Fibroblast of gingiva (primary cell): ENCODE measurements around the gene EIF1.
"Not testable (repeated sequence)": the region's sequence is repeated elsewhere in the genome, so short reads cannot be mapped to it uniquely, and the experiment has no call there.

Experiments used
- DNase-seq: peaks from one replicate; pipeline ENCODE4 v3.0.0-alpha.2; 2011; ENCODE audit warnings: low read depth

The EIF1 gene

DNA sequence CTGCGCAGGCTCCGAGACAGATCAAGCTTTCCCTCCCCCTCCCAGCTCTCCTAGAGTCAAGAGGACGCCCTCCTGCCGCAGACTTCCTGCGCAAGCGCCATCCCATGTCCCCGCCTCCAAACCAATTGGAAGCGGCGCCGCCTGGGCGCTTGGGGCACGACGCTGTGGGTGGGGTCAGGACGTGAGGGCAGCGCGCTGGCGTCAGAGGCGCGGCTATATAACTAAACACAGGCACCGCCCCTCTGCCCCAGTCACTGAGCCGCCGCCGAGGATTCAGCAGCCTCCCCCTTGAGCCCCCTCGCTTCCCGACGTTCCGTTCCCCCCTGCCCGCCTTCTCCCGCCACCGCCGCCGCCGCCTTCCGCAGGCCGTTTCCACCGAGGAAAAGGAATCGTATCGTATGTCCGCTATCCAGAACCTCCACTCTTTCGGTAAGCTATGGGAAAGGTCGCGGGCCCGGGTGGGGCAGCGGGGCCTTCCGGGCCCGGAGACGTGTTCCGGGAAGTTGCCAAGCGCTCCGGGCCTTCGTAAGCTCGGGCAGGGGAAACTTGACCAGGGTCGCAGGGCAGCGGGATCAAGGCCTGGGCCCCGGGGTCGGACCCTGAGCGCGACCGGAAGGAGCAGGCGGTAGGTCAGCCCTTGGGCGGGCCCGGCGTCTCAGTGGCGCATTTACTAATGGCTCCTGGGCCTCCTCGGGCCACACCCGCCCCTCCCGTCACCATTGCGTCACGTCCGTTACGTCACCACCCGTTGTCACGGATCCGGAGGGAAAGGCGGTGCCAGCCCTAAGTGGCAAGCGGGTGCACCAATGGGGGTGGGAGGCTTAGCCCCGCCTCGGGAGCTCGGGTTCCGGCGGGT lies at the start of gene EIF1:
Gene EIF1, plus strand, starts transcription at position 245 of the 856 bp plus-strand sequence. Its CDS starts 154 bp downstream, at position 399.
- DNase-seq = peak; percentile 100

DNA sequence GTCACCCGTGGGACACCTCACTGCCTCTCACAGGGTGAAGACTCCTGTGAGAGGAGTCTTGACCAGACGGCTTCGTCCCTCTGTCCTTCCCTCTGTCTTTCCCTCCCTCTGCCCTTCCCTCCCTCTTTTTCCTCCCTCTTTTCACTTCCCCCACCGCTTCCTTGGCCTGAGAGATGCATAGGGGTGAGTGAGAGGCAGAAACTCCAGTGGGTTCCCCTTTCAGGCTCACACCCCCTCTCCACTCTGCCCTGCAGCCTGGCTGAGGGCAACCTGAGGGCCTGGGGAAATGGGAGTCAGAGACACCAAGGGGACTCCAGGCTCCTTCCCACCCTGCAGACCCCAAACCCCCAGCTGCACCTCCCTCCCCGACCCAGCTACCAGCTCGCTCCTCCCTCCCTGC lies 49.7 kb upstream of the EIF1 start:
- DNase-seq = no peak

DNA sequence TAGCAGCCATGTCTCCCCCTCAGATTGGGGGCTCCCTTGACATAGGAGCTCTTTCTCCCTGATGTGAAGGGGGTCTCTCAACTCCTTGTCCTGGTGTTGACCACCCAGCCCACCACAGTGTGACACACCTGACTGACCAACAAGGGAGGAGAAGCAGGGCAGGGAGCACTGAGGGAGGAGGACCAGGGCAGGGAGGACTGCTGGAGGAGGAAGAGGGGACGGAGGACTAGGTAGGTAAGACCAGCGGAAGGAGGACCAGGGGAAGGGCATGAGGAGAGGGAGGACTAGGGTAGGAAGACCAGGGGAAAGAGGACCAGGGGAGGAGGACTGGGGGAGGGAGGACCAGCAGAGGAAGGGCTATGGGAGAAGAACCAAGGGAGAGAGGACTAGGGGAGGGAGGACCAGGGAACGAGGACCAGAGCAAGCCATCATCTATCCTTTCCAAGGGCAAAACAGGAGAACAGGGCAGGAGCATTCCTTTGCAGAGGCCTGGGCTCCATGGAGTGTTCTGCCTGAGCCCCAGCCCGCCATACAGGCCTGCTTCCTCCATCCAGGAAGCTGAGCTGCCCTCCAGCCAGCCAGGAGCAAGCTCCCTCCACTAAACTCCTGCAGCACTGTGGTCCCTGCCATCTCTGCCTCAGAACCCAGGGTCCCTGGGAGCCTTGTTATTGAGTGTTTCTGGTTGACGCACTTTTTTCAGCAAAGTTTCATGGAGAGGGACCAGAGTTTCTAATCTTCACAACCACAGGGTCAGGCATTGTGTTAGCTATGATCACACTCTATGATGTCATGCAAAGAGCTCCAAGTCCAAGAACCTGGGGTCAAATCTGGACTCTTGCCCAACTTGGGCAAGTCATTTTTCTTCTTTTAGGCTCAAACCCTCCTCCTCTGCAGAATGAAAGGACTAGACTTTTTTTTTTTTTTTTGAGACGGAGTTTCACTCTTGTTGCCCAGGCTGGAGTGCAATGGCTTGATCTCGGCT lies 48.9 kb upstream of the EIF1 start:
- no peak for DNase-seq

DNA sequence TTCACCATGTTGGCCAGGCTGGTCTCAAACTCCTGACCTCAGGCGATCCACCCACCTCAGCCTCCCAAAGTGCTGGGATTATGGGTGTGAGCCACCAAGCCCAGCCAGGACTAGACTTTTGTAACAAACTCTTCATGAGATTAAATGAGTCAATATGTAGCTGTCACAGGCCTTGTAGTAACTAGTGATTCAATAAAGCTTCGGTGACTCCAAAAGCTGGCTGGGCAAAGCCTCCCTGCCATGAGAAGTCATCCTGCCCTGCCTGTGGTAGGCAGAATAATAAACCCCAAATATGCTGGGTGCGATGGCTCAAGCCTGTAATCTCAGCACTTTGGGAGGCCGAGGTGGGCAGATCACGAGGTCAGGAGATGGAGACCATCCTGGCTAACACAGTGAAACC lies 48.1 kb upstream of the EIF1 start:
- not testable (repeated sequence) for DNase-seq

DNA sequence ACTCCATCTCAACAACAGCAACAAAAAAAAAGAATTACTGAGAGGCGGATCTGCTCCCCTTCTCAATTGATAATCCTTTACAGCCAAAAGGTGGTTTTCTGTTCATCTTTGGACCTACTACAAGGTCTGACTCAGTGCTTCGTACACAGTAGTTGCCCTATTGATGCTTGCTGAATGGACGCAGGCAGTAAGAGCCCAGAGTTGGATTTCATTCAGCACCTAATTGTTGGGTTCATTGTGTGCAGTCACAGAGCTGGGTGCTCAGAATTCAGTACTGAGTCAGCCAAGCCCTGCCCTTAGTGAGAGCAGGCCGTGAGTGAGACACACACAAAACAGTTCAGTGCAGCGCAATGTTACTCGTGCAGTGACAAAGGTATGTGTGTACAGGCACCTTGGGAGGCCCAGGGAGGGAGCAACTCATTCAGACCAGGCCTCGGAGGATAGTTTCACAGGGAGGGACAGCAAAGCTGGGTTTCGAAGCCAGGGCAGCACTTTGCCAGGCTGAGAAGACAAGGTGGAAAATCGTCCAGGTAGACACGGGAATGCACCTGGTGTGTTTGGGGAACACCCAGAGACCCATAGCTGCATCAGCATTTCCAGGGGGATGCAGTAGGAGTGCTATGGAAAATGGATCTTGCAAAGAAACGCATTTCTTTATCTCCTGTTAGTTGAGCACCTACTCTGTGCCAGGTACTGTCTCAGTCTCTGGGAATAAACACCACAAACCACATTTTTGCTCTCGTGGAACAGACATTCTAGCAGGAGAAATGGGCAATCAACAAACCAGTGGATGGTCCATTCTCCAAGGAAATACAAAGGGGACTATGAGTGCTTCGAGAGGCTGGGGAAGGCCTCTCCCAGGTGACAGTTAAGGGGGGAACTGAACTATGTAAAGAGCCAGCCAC lies 46.2 kb upstream of the EIF1 start:
- DNase-seq = no peak

DNA sequence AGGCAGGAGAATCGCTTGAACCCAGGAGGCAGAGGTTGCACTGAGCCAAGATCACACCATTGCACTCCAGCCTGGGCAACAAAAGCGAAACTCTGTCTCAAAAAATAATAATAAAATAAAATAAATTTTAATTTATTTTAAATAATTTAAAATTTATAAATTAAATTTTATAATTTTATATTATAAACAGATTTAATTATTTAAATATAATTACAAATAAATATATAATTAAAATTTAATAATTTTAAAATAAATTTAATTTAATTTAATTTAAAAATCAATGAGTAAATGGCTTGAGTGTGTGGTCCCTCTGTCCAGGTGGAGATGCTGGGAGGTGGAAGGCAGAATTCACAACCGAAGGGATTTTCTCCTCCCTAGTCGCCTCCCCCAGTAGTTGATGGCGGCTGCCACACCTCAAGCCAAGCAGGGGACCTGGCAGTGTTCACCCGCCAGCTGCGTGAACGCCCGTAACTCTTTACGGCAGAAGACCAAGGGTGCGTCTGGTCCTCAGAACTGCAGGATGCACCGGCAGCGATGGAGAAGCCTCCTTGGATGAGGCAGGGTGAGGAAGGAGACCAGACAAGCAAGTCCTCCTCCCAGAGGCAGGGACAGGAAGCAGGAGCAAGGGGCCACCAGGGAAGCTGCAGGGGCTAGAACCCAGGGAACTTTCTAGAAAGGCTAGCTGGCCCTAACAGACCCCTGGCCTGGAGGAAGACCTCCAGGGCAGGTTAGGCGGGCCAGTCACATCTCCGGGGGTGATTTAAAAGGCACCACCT lies 41.5 kb upstream of the EIF1 start:
- DNase-seq = no peak

DNA sequence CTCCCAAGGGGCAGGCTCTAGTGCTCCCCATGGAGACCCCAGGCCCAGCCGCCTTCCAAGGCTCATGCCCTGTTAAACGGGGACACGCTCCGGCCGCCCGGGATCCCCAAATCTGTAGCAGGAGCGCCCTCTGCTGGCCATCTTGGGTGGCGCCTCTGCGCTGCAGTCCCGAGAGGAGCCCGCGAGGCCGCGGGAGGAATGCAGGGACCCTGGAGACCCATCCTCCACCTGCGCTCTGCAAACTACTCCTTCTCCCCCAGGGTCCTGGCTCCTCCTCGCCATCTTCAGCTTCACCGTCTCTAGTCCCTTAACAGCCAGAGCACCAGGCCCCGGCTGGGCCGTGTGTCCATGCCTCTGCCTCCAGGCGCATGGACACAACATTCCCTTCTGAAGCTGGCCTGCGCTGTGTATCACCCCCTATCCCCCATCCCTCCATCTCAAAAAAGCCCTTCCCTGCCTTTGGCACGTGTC lies 40.7 kb upstream of the EIF1 start:
- peak; percentile 43 for DNase-seq

DNA sequence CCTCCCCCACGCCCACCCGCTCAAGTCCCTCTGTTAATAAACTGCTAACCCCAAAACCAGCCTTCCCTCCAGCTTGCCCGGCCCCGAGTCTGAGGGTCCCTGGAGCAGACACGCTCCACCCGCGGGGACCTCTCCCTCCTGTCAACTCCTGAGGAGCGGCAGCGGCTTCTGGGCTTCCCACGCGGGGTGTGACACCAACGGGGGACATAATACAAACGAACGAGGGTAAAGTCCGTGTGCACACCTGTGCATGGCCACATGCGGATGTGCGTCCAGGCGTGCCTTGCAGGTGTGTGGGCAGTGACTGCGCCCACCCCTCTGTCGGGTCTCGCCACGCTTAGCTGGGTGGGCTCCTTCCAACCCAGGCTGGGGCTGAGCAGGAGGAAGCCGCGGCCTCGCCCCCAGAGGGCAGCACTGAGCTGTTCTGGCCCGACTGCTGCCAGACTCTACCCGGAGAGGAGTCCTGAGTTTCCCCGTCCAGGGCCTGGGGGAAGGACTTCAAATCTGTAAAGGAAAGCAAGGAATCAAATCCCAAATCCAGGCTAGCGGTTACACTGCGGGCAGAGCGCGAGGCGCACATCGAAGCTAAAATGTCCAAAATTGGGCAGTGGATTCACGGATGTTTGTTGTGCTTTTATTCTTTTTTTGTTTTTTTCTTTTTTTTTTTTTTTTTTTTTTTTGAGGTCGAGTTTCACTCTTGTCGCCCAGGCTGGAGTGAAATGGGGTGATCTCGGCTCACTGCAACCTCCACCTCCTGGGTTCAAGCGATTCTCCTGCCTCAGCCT lies 40.1 kb upstream of the EIF1 start:
- DNase-seq = peak; percentile 78

DNA sequence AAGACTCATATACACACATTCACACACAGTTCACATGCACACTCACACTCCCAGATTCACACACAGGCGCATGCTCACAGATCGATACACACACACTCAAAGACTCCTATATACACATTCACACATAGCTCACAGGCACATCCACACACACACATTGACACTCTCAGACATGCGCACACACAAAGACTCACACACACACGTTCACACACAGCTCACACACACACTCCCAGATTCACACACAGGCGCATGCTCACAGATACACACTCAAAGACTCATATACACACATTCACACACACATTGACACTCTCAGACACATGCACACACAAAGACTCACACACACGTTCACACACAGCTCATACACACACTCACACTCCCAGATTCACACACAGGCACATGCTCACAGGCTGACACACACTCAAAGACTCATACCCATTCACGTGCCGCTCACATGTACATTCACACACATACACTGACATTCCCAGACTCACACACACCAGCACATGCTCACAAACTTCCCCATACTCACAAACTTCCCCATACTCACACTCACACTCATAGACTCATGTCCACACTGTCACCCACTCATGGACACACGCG lies 38.7 kb upstream of the EIF1 start:
- DNase-seq = no peak

DNA sequence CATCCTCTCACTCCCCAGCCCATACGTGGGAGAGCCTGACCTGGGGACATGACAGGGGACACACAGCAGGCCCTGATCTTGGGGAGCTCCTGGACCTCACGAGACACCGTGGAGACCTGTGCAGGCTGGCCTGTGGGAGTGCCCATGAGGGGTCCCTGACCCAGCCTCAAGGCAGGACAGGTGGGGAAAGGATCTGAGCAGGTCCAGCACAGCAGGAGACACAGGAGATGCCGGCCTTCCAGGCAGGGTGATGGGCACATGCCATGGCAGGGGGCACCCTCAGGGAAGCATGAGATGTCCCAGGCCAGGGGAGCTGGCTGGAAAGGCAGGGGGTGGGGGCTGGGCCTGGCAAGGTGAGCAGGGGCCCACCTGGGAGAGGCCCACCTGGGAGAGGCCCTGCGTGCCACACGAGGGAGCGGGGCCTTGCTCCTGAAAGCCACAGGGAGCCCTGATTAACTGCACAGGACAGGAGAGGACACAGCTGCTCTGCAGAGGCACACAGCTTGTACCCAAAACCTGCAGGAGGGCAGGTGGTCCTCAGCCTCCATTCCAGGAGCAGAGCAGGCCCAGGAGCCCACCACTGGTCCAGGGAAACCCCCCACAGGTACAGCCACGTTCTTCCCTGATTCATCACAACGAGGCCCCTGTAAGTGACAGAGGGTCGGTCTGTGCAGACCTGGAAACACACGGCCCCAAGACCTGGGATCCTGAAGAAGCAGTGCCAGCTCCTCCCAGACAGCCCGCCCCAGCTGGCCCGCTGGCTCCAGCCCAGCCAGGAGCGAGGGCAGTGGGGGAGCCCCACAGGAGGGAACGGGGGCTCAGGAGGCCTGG lies 37.7 kb upstream of the EIF1 start:
- no peak for DNase-seq

DNA sequence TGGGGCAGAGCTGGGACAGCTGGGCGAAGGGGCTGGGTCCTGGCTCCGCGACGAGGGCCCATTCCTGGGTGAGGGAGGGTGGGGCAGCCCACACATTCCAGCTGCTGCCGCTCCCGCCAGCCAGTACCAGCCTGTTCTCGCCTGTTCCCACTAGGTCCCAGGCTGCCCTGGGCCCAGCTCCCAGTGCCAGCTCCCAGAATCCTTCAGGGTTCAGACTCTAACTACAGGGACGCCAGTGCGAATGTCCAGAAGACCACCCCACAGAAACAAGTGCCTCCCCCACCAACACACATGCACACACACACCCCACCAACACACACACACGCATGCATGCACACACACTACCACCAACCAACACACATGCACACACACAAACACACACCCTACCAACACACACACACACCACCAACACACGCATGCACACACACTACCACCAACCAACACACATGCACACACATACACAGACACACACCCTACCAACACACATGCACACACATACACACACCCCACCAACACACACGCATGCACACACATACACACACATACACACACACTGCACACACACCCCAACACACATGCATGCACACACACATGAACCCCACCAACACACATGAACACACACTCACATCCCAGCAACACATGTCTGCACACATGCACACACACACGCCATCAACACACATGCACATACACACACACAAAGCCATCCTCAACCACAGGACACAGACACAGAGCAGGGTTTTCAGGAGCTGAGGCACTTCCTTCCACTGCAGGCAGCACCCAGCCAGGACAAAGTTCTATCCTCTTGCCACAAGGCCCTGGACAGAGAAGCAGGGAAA lies 36.8 kb upstream of the EIF1 start:
- no peak for DNase-seq

DNA sequence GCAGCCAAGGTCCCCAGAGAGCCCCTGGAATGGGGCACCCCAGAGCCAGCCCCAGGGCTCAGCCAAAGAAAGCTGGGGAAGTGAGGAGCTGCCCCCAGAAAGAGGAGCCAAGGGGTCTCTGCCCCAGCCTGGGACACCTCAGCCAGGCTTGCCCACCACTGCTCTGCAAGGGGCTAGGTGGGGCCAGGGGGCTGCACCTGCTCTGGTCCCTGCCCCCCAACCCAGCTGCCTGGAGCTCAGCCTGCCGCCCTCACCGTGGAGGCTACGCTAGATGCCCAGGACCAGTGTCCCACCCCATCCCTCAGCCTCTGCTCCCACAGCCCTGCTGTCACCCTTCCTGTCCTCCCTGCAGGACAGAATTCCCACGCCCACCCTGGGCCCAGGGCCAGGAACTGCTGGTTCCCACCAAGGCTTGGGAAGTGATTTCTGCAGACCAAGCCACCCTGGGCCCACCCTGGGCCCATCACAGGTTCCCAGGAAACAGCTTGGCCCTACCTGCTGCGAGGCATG lies 36.2 kb upstream of the EIF1 start:
- DNase-seq = no peak

DNA sequence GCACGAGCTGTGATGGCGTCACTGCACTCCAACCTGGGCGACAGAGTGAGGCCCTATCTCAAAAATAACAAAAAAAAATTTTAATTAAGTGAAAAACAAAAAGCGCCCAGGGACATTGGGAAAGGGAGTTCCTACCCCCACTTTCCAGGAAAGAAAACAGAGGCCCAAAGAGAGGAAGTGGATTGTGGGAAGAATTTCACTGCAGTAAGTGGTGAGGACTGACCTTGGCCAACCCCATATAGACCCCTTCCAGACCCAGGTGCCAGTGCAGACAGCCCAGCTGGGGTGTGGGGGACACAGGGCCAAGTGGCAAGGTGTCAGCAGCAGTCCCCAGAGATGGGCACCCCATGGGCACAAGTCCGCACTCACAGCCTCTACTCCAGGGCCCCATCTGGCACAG lies 35.3 kb upstream of the EIF1 start:
- no peak for DNase-seq

DNA sequence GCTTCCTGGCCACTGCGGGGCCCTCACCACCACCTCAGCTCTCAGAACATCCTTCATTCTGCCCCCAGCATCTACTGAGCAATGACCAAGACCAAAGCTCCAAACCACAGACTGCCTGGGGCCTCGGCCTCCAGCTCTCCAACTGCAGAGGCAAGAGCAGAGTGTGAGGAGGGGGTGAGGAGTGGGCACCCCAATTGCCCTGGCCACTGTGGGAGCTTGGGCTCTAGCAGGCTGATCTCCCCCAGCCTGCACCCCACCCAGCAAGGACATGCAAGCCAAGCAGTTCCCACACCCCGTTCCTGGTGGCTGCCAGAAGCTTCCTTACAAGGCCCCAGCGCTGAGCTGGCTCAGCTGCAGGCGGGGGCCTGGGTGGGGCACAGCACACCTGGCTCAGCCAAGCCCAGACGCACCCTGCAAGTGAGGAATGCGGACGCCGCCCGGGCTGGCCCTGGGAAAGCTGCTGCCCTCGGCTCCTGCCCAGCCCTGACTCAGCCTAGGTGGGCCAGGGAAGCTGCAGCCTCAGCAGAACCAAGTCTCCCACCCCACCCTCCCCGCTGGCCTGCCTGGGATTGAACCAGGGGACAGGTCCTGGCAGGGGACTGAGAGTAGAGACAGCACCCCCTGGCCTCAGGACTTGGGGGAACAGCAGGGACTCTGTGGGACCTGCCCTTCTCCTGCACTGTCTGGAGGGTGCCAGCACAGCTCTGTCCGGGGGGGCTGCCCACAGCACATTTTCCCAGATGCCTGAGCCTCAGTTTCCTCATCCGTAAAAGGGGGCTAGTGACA lies 34.6 kb upstream of the EIF1 start:
- no peak for DNase-seq

DNA sequence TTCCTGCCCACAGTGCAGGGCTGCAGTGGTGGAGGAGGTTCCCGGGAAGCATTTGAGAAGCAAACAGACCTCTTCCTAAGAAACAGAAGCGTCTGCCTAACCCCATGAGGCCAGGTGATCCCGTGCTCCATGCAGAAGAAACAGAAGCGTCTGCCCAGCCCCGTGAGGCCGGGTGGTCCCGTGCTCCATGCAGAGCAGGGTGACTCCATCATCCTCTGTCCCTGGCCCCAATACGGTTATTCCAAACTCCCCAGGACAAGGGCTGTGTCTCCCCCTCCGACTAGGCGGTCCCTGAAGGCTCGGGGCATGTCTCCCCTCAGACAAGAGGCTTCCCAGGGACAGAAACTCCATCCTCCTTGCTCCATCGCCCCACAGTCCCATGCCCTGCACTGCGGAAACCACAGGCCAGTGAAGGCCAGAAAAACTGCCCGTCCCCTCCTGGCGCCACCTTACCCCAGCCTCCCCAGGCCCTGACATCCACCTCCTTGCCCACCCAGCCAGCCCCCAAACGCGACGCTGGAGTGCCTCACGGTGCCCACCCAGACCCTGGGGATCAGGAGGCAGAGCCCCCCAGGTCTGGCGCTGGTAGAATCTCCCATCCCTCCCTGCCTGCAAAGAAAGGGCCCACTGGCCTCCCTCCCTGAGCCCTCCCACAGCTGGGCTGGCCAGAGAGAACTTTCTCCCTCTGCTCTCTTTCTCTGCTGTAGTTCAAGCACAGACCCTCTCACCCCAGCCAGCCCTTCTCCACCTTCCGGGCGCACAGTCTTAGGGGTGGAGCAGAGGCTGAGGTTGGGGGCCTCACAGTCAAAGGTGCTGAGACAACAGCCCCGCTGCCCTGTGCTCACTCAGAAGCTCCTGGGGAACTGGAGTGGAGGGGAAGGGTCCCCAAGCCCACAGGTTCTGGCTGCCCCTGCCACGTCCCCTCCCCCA lies 33.7 kb upstream of the EIF1 start:
- DNase-seq = no peak
